NCI-H1694 treated with DMSO at 0.1 percent for 48 hours (cell line): ENCODE measurements around the gene ZCCHC7.
"Not testable (repeated sequence)": the region's sequence is repeated elsewhere in the genome, so short reads cannot be mapped to it uniquely, and the experiment has no call there.

ENCODE experiments used
- DNase-seq: peaks from one replicate; lab custom pipeline; 2025; lab: John Stamatoyannopoulos, UW

ZCCHC7 gene

GRCh38 chr9:37295796-37296195 lies 175.4 kb downstream of the ZCCHC7 start:
- DNase-seq = peak; percentile 5

GRCh38 chr9:37297592-37297991 lies 177.2 kb downstream of the ZCCHC7 start:
- DNase-seq = no peak

- no peak for DNase-seq
These were observed 180.2 kb downstream of the ZCCHC7 start for GRCh38 chr9:37300620-37301019.

GRCh38 chr9:37301042-37301853 lies 180.9 kb downstream of the ZCCHC7 start:
- DNase-seq = no peak

- DNase-seq = no peak
These were observed 181.4 kb downstream of the ZCCHC7 start for GRCh38 chr9:37301854-37302172.

- DNase-seq = peak; percentile 62
These were observed 181.9 kb downstream of the ZCCHC7 start for GRCh38 chr9:37302277-37302676.

- DNase-seq = not testable (repeated sequence)
These were observed 182.9 kb downstream of the ZCCHC7 start for GRCh38 chr9:37303272-37303671.

GRCh38 chr9:37309136-37309535 lies 188.8 kb downstream of the ZCCHC7 start:
- no peak for DNase-seq

GRCh38 chr9:37311938-37312708 lies 191.7 kb downstream of the ZCCHC7 start:
- no peak for DNase-seq

GRCh38 chr9:37324261-37324683 lies 203.9 kb downstream of the ZCCHC7 start:
- DNase-seq = no peak

GRCh38 chr9:37324691-37325490 lies 204.5 kb downstream of the ZCCHC7 start:
- no peak for DNase-seq

GRCh38 chr9:37325778-37326177 lies 205.4 kb downstream of the ZCCHC7 start:
- no peak for DNase-seq

GRCh38 chr9:37327553-37327952 lies 207.2 kb downstream of the ZCCHC7 start:
- DNase-seq = no peak

- DNase-seq = no peak
These were observed 208.3 kb downstream of the ZCCHC7 start for GRCh38 chr9:37328556-37329227.

GRCh38 chr9:37329576-37329975 lies 209.2 kb downstream of the ZCCHC7 start:
- DNase-seq = peak; percentile 31

GRCh38 chr9:37331871-37332270 lies 211.5 kb downstream of the ZCCHC7 start:
- no peak for DNase-seq

- DNase-seq = no peak
These were observed 212.2 kb downstream of the ZCCHC7 start for GRCh38 chr9:37332578-37332977.

GRCh38 chr9:37333288-37333687 lies 212.9 kb downstream of the ZCCHC7 start:
- no peak for DNase-seq

GRCh38 chr9:37335238-37335637 lies 214.9 kb downstream of the ZCCHC7 start:
- no peak for DNase-seq

- DNase-seq = no peak
These were observed 215.8 kb downstream of the ZCCHC7 start for GRCh38 chr9:37336150-37336549.

- no peak for DNase-seq
These were observed 217.0 kb downstream of the ZCCHC7 start for GRCh38 chr9:37337301-37337890.

- DNase-seq = no peak
These were observed 217.8 kb downstream of the ZCCHC7 start for GRCh38 chr9:37338218-37338617.
